NCI-H146 treated with DMSO at 0.1 percent for 48 hours (cell line): ENCODE results near the gene SESN2.
"Not testable (repeated sequence)": the region's sequence is repeated elsewhere in the genome, so short reads cannot be mapped to it uniquely, and the experiment has no call there.

Source experiments
- DNase-seq: peaks from one replicate; lab custom pipeline; 2025; ENCODE audit not compliant: unreplicated experiment; lab: John Stamatoyannopoulos, UW

The SESN2 gene

GRCh38 chr1:28326984-28327383 is 67.7 kb downstream of the SESN2 start:
- DNase-seq: no peak

- not testable (repeated sequence) for DNase-seq
Observed at GRCh38 chr1:28327431-28327830, 68.1 kb downstream of the SESN2 start.

GRCh38 chr1:28328228-28328648 is 68.9 kb downstream of the SESN2 start:
- no peak for DNase-seq

- DNase-seq: no peak
Observed at GRCh38 chr1:28329395-28330153, 70.3 kb downstream of the SESN2 start.
